K562 (cell line): ENCODE results near the gene GDF9. TPM values are rescaled to one million over a fixed set of nuclear protein-coding genes. Genes with fewer than 3 reads are reported as not detected.

Experiments
- CLOCK ChIP-seq: fragments of 250-450 bp; sonication (Bioruptor Pico); IDR thresholded peaks from 2 replicates; pipeline ENCODE4 v1.4.0; 2020; ENCODE audit warnings: mild to moderate bottlenecking, moderate library complexity, borderline replicate concordance
- FOXK1 ChIP-seq: sonication (generic); formaldehyde crosslinking; IDR thresholded peaks from 2 replicates; pipeline ENCODE4 v1.8.0; 2022; ENCODE audit warnings: missing genetic modification reagents, mild to moderate bottlenecking, borderline replicate concordance
- GTF2A2 ChIP-seq: IDR thresholded peaks from 2 replicates; pipeline ENCODE4 v1.6.1; 2016; ENCODE audit warnings: mild to moderate bottlenecking, missing genetic modification characterization, missing compliant biosample characterization
- ILF3 ChIP-seq: fragments of 450-650 bp; IDR thresholded peaks from 2 replicates; pipeline ENCODE4 v1.6.1; 2018; ENCODE audit warnings: antibody characterized with exemption, mild to moderate bottlenecking, moderate library complexity, borderline replicate concordance
- MGA ChIP-seq: fragments of 450-650 bp; IDR thresholded peaks from 2 replicates; pipeline ENCODE4 v1.6.1; 2016; ENCODE audit warnings: mild to moderate bottlenecking, moderate library complexity
- NFIX ChIP-seq: fragments of 250-450 bp; sonication (Bioruptor Pico); IDR thresholded peaks from 2 replicates; pipeline ENCODE4 v1.4.0; 2020; ENCODE audit warnings: low read depth, mild to moderate bottlenecking, moderate library complexity
- PRMT5 ChIP-seq: sonication (generic); formaldehyde crosslinking; IDR thresholded peaks from 2 replicates; pipeline ENCODE4 v1.5.0; 2020; ENCODE audit warnings: missing genetic modification reagents
- RBM22 ChIP-seq: fragments of 200-400 bp; formaldehyde crosslinking; IDR thresholded peaks from 2 replicates; pipeline ENCODE4 v1.6.1; 2018; ENCODE audit warnings: low read length, low read depth; ENCODE audit not compliant: poor library complexity, severe bottlenecking
- SIX5 ChIP-seq, 2 experiments: IDR thresholded peaks; 2 replicates each; pipeline ENCODE4 v1.6.1; 2011; ENCODE audit warnings: low read length in 2 of 2, borderline replicate concordance in 1 of 2, low read depth in 1 of 2, mild to moderate bottlenecking in 1 of 2, moderate library complexity in 1 of 2; ENCODE audit not compliant: insufficient read depth in 1 of 2
- SPI1 ChIP-seq: IDR thresholded peaks from 2 replicates; pipeline ENCODE4 v1.6.1; 2011; ENCODE audit warnings: low read depth, low read length, control low read depth, borderline replicate concordance
- TAF1 ChIP-seq: IDR thresholded peaks from 2 replicates; pipeline ENCODE4 v1.6.1; 2011; ENCODE audit warnings: mild to moderate bottlenecking, low read length, moderate library complexity; ENCODE audit not compliant: insufficient read depth, control insufficient read depth, severe bottlenecking; ENCODE audit errors: extremely low read depth
- ZNF175 ChIP-seq: fragments of 200-800 bp; sonication (Bioruptor generic); IDR thresholded peaks from 2 replicates; pipeline ENCODE4 v1.6.1; 2016; ENCODE audit warnings: low read depth, mild to moderate bottlenecking, missing genetic modification characterization, missing compliant biosample characterization
- polyA plus RNA-seq, 8 experiments: library from polyadenylated mRNA; depleted of rRNA in 4 of 8; stranded (reverse) in 5 of 8; unstranded in 3 of 8; fragments of >200 nt; fragmentation: Nextera tagmentation in 2 of 8; fragmentation: Illumina TruSeq in 1 of 8; extraction: Ambion mirVana in 2 of 8; extraction: Trizol in 1 of 8; gene quantifications; 2 replicates each; pipeline versions ENCODE4 v1.2.1 to v1.2.3, GENCODE V29; 2011 to 2014; ENCODE audit warnings: inconsistent platforms in 1 of 8, missing spikeins in 1 of 8
- total RNA-seq, 7 experiments: library from RNA; depleted of rRNA in 6 of 7; stranded (reverse); fragments of >200 nt in 6 of 7; fragmentation: Illumina TruSeq in 2 of 7; extraction: Trizol in 2 of 7; gene quantifications; 2 replicates each; pipeline versions ENCODE4 v1.2.1 to v1.2.3, GENCODE V29; 2011 to 2021; ENCODE audit warnings: low replicate concordance in 1 of 7

Gene GDF9
- total and polyA plus RNA-seq, 9 of the 15 experiments (the other 6 are each of a cell fraction or from before 2014, with no cell fraction given) = 0.10 to 0.70 (median 0.20) TPM; not detected in 1

GRCh38 chr5:132830436-132831094 lies 35.7 kb downstream of the GDF9 start, which contains the start of gene SHROOM1 (continued):
- TF ChIP-seq MGA (peak; percentile 94), NFIX (CRISPR knock-in tag) (no peak), TAF1 (peak; percentile 87), SPI1 (no peak), SIX5 (IDR thresholded peaks at IDR 0.05; ENCODE audit: borderline replicate concordance in 1 of 2, insufficient read depth in 1 of 2, low read depth in 1 of 2, low read length in 2 of 2) (no peak), GTF2A2 (tag) (no peak), RBM22 (no peak), CLOCK (CRISPR knock-in tag) (no peak), FOXK1 (CRISPR knock-in tag) (no peak), ZNF175 (CRISPR knock-in tag) (peak; percentile 57; the same call in 1 of the 2 replicates), PRMT5 (CRISPR knock-in tag) (no peak), ILF3 (no peak)
